Measurements from ENCODE around the gene MCC.

The MCC gene

GRCh38 chr5:113502073-113502472 lies 13.8 kb upstream of the MCC start:
- no peak for TF ChIP-seq CTCF (IDR thresholded peaks at IDR 0.05; ENCODE audit: extremely low read depth, insufficient read depth, missing control alignments)
- DNase-seq (ENCODE audit: low spot score) = no peak
- in situ Hi-C loops (cut with MboI; ENCODE audit: low pct_unique_long_range_greater_than_20kb, low sequenced_read_pairs, unreplicated experiment) = loop anchor here (25.0 kb wide), 1 partner anchor 465 kb away; no protein-coding TSS in a partner anchor

- no peak for TF ChIP-seq CTCF (IDR thresholded peaks at IDR 0.05; ENCODE audit: extremely low read depth, insufficient read depth, missing control alignments)
- in situ Hi-C loops (cut with MboI; ENCODE audit: low pct_unique_long_range_greater_than_20kb, low sequenced_read_pairs, unreplicated experiment) = no loop called here
- DNase-seq (ENCODE audit: low spot score) = no peak
Measured at GRCh38 chr5:113495422-113495841, 7.2 kb upstream of the MCC start.

GRCh38 chr5:113493446-113493845 lies 5.2 kb upstream of the MCC start:
- in situ Hi-C loops (cut with MboI; ENCODE audit: low pct_unique_long_range_greater_than_20kb, low sequenced_read_pairs, unreplicated experiment) = no loop called here
- no peak for DNase-seq (ENCODE audit: low spot score)

GRCh38 chr5:113491022-113491421 lies 2.8 kb upstream of the MCC start:
- TF ChIP-seq CTCF (IDR thresholded peaks at IDR 0.05; ENCODE audit: extremely low read depth, insufficient read depth, missing control alignments) = no peak
- in situ Hi-C loops (cut with MboI; ENCODE audit: low pct_unique_long_range_greater_than_20kb, low sequenced_read_pairs, unreplicated experiment) = no loop called here
- no peak for DNase-seq (ENCODE audit: low spot score)

More at GRCh38 chr5:113493446-113493845, 5.2 kb upstream of the MCC start:
- no peak for TF ChIP-seq CTCF (IDR thresholded peaks at IDR 0.05; ENCODE audit: extremely low read depth, insufficient read depth, missing control alignments)

GRCh38 chr5:113490317-113490716 lies 2.1 kb upstream of the MCC start:
- no peak for TF ChIP-seq CTCF (IDR thresholded peaks at IDR 0.05; ENCODE audit: extremely low read depth, insufficient read depth, missing control alignments)
- DNase-seq (ENCODE audit: low spot score) = no peak
- in situ Hi-C loops (cut with MboI; ENCODE audit: low pct_unique_long_range_greater_than_20kb, low sequenced_read_pairs, unreplicated experiment) = no loop called here

- in situ Hi-C loops (cut with MboI; ENCODE audit: low pct_unique_long_range_greater_than_20kb, low sequenced_read_pairs, unreplicated experiment) = no loop called here
- peak; percentile 23 for DNase-seq (ENCODE audit: low spot score)
- no peak for TF ChIP-seq CTCF (IDR thresholded peaks at IDR 0.05; ENCODE audit: extremely low read depth, insufficient read depth, missing control alignments)
Measured at GRCh38 chr5:113489299-113489698, 1.0 kb upstream of the MCC start.
